ENCODE measurements around the gene CAMK2A. TPM values are rescaled to one million over a fixed set of nuclear protein-coding genes. Genes with fewer than 3 reads are reported as not detected.

CAMK2A gene
- total RNA-seq, 1 donor from 2014 or later: 1.5 TPM

DNA sequence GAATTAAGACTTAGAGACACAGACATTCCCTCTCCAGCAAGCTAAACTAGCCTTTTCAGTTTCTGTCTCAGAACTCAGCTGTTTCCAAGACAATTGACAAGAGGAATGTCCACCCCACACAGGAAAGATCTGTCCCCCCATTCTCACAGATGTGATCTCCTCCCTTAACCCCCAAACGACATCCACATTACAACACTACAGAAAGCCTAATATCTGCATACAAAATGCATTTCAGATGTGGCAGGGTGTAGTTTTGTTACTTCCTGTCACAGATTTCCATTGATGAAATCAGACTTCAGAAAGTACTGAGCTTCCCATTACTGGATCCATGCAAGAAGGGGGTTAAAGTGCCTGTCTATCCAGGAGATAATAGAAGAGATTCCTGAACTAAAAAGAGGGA lies 16.0 kb upstream of the CAMK2A start:
- ATAC-seq (no peak), DNase-seq (no peak)
- Histone ChIP-seq H3K4me3 (no peak overlapping the region), H3K9me3 (no peaks in the 10 kb centered on the region), H3K36me3 (no peaks in the 10 kb centered on the region), H3K27me3 (peaks cover 26% of the 10 kb centered on the region), H3K4me1 (peaks cover 15% of the 10 kb centered on the region), H3K27ac (peak overlapping the region; percentile 14)
- no peak for TF ChIP-seq CTCF (IDR thresholded peaks at IDR 0.05)
- intact Hi-C loops (cut with DNase I): no loop called here

- Histone ChIP-seq H3K36me3 (no peaks in the 10 kb centered on the region), H3K27ac (peak overlapping the region; percentile 78), H3K4me1 (peaks cover 15% of the 10 kb centered on the region), H3K27me3 (peaks cover 26% of the 10 kb centered on the region), H3K4me3 (no peak overlapping the region), H3K9me3 (no peaks in the 10 kb centered on the region)
- TF ChIP-seq CTCF (IDR thresholded peaks at IDR 0.05): no peak
- ATAC-seq (no peak), DNase-seq (no peak)
- intact Hi-C loops (cut with DNase I): no loop called here
These were observed 15.5 kb upstream of the CAMK2A start for GRCh38 chr5:150305095-150305494.

- no peak overlapping the region for H3K4me3 ChIP-seq
- peaks cover 15% of the 10 kb centered on the region for H3K4me1 ChIP-seq
- peak overlapping the region; percentile 78 for H3K27ac ChIP-seq
- no peaks in the 10 kb centered on the region for H3K9me3 ChIP-seq
- ATAC-seq (no peak), DNase-seq (no peak)
- no peaks in the 10 kb centered on the region for H3K36me3 ChIP-seq
- no peak for TF ChIP-seq CTCF (IDR thresholded peaks at IDR 0.05)
- H3K27me3 ChIP-seq: peaks cover 26% of the 10 kb centered on the region
- intact Hi-C loops (cut with DNase I): no loop called here
These were observed 15.0 kb upstream of the CAMK2A start for GRCh38 chr5:150304481-150305081.

GRCh38 chr5:150303660-150304386 lies 14.2 kb upstream of the CAMK2A start:
- H3K9me3 ChIP-seq: no peaks in the 10 kb centered on the region
- ATAC-seq (no peak), DNase-seq (no peak)
- intact Hi-C loops (cut with DNase I): no loop called here
- no peak for TF ChIP-seq CTCF (IDR thresholded peaks at IDR 0.05)
- no peak overlapping the region for H3K4me3 ChIP-seq
- peaks cover 23% of the 10 kb centered on the region for H3K27me3 ChIP-seq
- peak overlapping the region; percentile 78 for H3K27ac ChIP-seq
- H3K36me3 ChIP-seq: no peaks in the 10 kb centered on the region
- peaks cover 15% of the 10 kb centered on the region for H3K4me1 ChIP-seq

GRCh38 chr5:150303070-150303615 lies 13.6 kb upstream of the CAMK2A start:
- peaks cover 23% of the 10 kb centered on the region for H3K27me3 ChIP-seq
- peak overlapping the region; percentile 45 for H3K4me3 ChIP-seq
- peaks cover 15% of the 10 kb centered on the region for H3K4me1 ChIP-seq
- intact Hi-C loops (cut with DNase I): no loop called here
- H3K27ac ChIP-seq: peak overlapping the region; percentile 78
- no peak for TF ChIP-seq CTCF (IDR thresholded peaks at IDR 0.05)
- no peaks in the 10 kb centered on the region for H3K9me3 ChIP-seq
- DNase-seq (no peak), ATAC-seq (no peak)
- H3K36me3 ChIP-seq: no peaks in the 10 kb centered on the region
